A549 (cell line): Measurements from ENCODE around the gene NDUFAF2. TPM values are rescaled to one million over a fixed set of nuclear protein-coding genes. Genes with fewer than 3 reads are reported as not detected.

ENCODE experiments used
- ATAC-seq, 2 experiments: fragments of 200-7000 bp in 1 of 2; fragments of >200 bp in 1 of 2; cut with Nextera tagmentation in 1 of 2; cut with Tn5 transposase in 1 of 2; 3 replicates each; pipeline versions ENCODE4 v1.8.0 to v1.9.1; 2018 to 2020; ENCODE audit warnings: mild to moderate bottlenecking in 1 of 2, moderate library complexity in 1 of 2
- CTCF ChIA-PET: fragments of 300-600 bp; sonication (Branson Sonifier 250); formaldehyde crosslinking; extraction: SDS; loops from one replicate; lab custom pipeline; 2021; ENCODE audit warnings: antibody characterized with exemption, inconsistent platforms; lab: Yijun Ruan, JAX
- POLR2A ChIA-PET: fragments of 350-600 bp; formaldehyde crosslinking; extraction: SDS; loops from one replicate; lab custom pipeline; 2021; ENCODE audit warnings: antibody characterized with exemption, inconsistent platforms; lab: Yijun Ruan, JAX
- DNase-seq, 2 experiments: peaks; one replicate each; pipeline versions ENCODE4 v3.0.0 to v3.0.0-alpha.2; 2011 to 2016; ENCODE audit warnings: low read depth in 1 of 2, low spot score in 1 of 2
- FAIRE-seq: peaks from 2 replicates; lab custom pipeline; 2011; peaks lifted over from hg19 to GRCh38; lab: Jason Lieb, UNC
- H3K27ac ChIP-seq, 2 experiments: fragments of >200 bp; sonication (Bioruptor Twin); formaldehyde crosslinking; 3 replicates each; pipeline ENCODE4 v1.5.1; 2016 to 2017
- H3K4me1 ChIP-seq: fragments of >200 bp; sonication (Bioruptor Twin); formaldehyde crosslinking; 3 replicates; pipeline ENCODE4 v1.6.1; 2016
- H3K4me2 ChIP-seq: fragments of >200 bp; sonication (Bioruptor Twin); formaldehyde crosslinking; 3 replicates; pipeline ENCODE4 v1.6.1; 2016
- H3K4me3 ChIP-seq: fragments of >200 bp; sonication (Bioruptor Twin); formaldehyde crosslinking; 3 replicates; pipeline ENCODE4 v1.5.1; 2016
- H3K9me3 ChIP-seq: fragments of >200 bp; sonication (Bioruptor Twin); formaldehyde crosslinking; 3 replicates; pipeline ENCODE4 v1.6.1; 2016
- BHLHE40 ChIP-seq: IDR thresholded peaks from 2 replicates; pipeline ENCODE4 v1.6.1; 2012; ENCODE audit warnings: low read depth, low read length, inconsistent platforms
- CBX2 ChIP-seq: fragments of 200-600 bp; sonication (generic); IDR thresholded peaks from 2 replicates; pipeline ENCODE4 v1.6.1; 2016; ENCODE audit warnings: low read depth, mild to moderate bottlenecking, borderline replicate concordance
- CHD2 ChIP-seq: fragments of 150-350 bp; IDR thresholded peaks from 2 replicates; pipeline ENCODE4 v1.6.1; 2014; ENCODE audit warnings: low read length; ENCODE audit not compliant: partially characterized antibody
- E2F6 ChIP-seq: IDR thresholded peaks from 2 replicates; pipeline ENCODE4 v1.6.1; 2012; ENCODE audit warnings: low read depth, borderline replicate concordance
- EHMT2 ChIP-seq: fragments of 200-600 bp; sonication (generic); IDR thresholded peaks from 2 replicates; pipeline ENCODE4 v1.6.1; 2016; ENCODE audit warnings: antibody characterized with exemption, low read depth, mild to moderate bottlenecking, moderate library complexity
- EP300 ChIP-seq, 2 experiments: fragments of >200 bp; sonication (Bioruptor Twin); formaldehyde crosslinking; IDR thresholded peaks; 2 replicates in 1 of 2; 3 replicates in 1 of 2; pipeline ENCODE4 v1.6.1; 2016 to 2017
- FOXS1 ChIP-seq: fragments of 250-450 bp; sonication (Bioruptor Pico); IDR thresholded peaks from 2 replicates; pipeline ENCODE4 v1.5.0; 2020; ENCODE audit warnings: mild to moderate bottlenecking, moderate library complexity
- GATA3 ChIP-seq: IDR thresholded peaks from 2 replicates; pipeline ENCODE4 v1.6.1; 2012; ENCODE audit warnings: borderline replicate concordance
- HEYL ChIP-seq: fragments of 250-450 bp; sonication (Bioruptor Pico); IDR thresholded peaks from 2 replicates; pipeline ENCODE4 v1.8.0; 2021; ENCODE audit warnings: mild to moderate bottlenecking, moderate library complexity
- HOXA7 ChIP-seq: fragments of 250-450 bp; sonication (Bioruptor Pico); IDR thresholded peaks from 2 replicates; pipeline ENCODE4 v1.5.0; 2020; ENCODE audit warnings: mild to moderate bottlenecking, moderate library complexity
- HOXB13 ChIP-seq: fragments of 250-450 bp; sonication (Bioruptor Pico); IDR thresholded peaks from 2 replicates; pipeline ENCODE4 v1.5.0; 2020; ENCODE audit warnings: low read depth, mild to moderate bottlenecking, moderate library complexity
- KDM1A ChIP-seq: fragments of 200-600 bp; sonication (generic); IDR thresholded peaks from 2 replicates; pipeline ENCODE4 v1.6.1; 2016; ENCODE audit warnings: low read depth, mild to moderate bottlenecking
- KDM5A ChIP-seq: fragments of 200-600 bp; sonication (generic); IDR thresholded peaks from 2 replicates; pipeline ENCODE4 v1.6.1; 2016; ENCODE audit warnings: antibody characterized with exemption, mild to moderate bottlenecking
- MAFK ChIP-seq: fragments of 450-650 bp; IDR thresholded peaks from 2 replicates; pipeline ENCODE4 v1.6.1; 2014; ENCODE audit not compliant: partially characterized antibody
- MYC ChIP-seq: IDR thresholded peaks from 2 replicates; pipeline ENCODE4 v1.6.1; 2012; ENCODE audit warnings: mild to moderate bottlenecking, inconsistent platforms, low read length, improper control_type of control experiment, borderline replicate concordance
- POLR2A ChIP-seq: IDR thresholded peaks from 2 replicates; pipeline ENCODE4 v1.6.1; 2012; ENCODE audit warnings: mild to moderate bottlenecking, low read length
- RAD21 ChIP-seq, 2 experiments: fragments of >200 bp in 1 of 2; sonication (Bioruptor Twin) in 1 of 2; formaldehyde crosslinking in 1 of 2; IDR thresholded peaks in 1 of 2; conservative IDR thresholded peaks in 1 of 2; 2 replicates in 1 of 2; 3 replicates in 1 of 2; pipeline ENCODE4 v1.6.1; 2012 to 2018; ENCODE audit warnings: inconsistent platforms in 1 of 2
- RARB ChIP-seq: fragments of 250-450 bp; sonication (Bioruptor Pico); IDR thresholded peaks from 2 replicates; pipeline ENCODE4 v1.8.0; 2021; ENCODE audit warnings: mild to moderate bottlenecking, moderate library complexity
- RFX5 ChIP-seq: fragments of 450-650 bp; IDR thresholded peaks from 2 replicates; pipeline ENCODE4 v1.7.1; 2014; ENCODE audit warnings: antibody characterized with exemption, mild to moderate bottlenecking, moderate library complexity
- RNF2 ChIP-seq: fragments of 200-600 bp; sonication (generic); IDR thresholded peaks from 2 replicates; pipeline ENCODE4 v1.6.1; 2016; ENCODE audit warnings: low read depth, mild to moderate bottlenecking, antibody characterized with exemption, moderate library complexity, borderline replicate concordance
- TFCP2L1 ChIP-seq: fragments of 250-450 bp; sonication (Bioruptor Pico); IDR thresholded peaks from 2 replicates; pipeline ENCODE4 v1.5.0; 2021; ENCODE audit warnings: mild to moderate bottlenecking
- ZC3H11A ChIP-seq: fragments of 450-650 bp; IDR thresholded peaks from 2 replicates; pipeline ENCODE4 v1.6.1; 2014; ENCODE audit warnings: antibody characterized with exemption, mild to moderate bottlenecking
- ZNF302 ChIP-seq: fragments of 250-450 bp; sonication (Bioruptor Pico); IDR thresholded peaks from 2 replicates; pipeline ENCODE4 v1.9.0; 2021; ENCODE audit warnings: inconsistent platforms, mild to moderate bottlenecking, moderate library complexity
- ZSCAN20 ChIP-seq: fragments of 250-450 bp; sonication (Bioruptor Pico); IDR thresholded peaks from 2 replicates; pipeline ENCODE4 v1.8.0; 2022; ENCODE audit warnings: mild to moderate bottlenecking, moderate library complexity
- WGBS: methylation state at CpG from one replicate; pipeline ENCODE4 v1.1.6; 2017; ENCODE audit errors: missing lambda C conversion rate; 5-methylcytosine and 5-hydroxymethylcytosine counted together
- polyA plus RNA-seq, 4 experiments: library from polyadenylated mRNA; depleted of rRNA in 3 of 4; stranded (reverse); fragments of >200 nt; fragmentation: RNase III in 1 of 4; extraction: RNeasy Plus Mini Kit Qiagen cat#74134 plus additional on column Dnase treatment in 1 of 4; gene quantifications; 2 replicates in 3 of 4; 3 replicates in 1 of 4; pipeline ENCODE4 v1.2.3, GENCODE V29; 2011 to 2017
- TF ChIP-seq, protein P1 (sequence below): fragments of >200 bp; sonication (Bioruptor Twin); formaldehyde crosslinking; IDR thresholded peaks from 3 replicates; pipeline ENCODE4 v1.6.1; 2016
- TF ChIP-seq, protein P2 (sequence below): fragments of 200-600 bp; sonication (generic); IDR thresholded peaks from 2 replicates; pipeline ENCODE4 v1.6.1; 2016; ENCODE audit warnings: antibody characterized with exemption, mild to moderate bottlenecking, moderate library complexity
- TF ChIP-seq, protein P3 (sequence below): fragments of 450-650 bp; IDR thresholded peaks from 2 replicates; pipeline ENCODE4 v1.6.1; 2014; ENCODE audit warnings: antibody characterized with exemption
- TF ChIP-seq, protein P4 (sequence below): fragments of >200 bp; sonication (Bioruptor Twin); formaldehyde crosslinking; IDR thresholded peaks from 2 replicates; pipeline ENCODE4 v1.6.1; 2016
- TF ChIP-seq, protein P5 (sequence below): fragments of 150-350 bp; IDR thresholded peaks from 2 replicates; pipeline ENCODE4 v1.6.1; 2014; ENCODE audit warnings: low read depth, mild to moderate bottlenecking, low read length

Gene NDUFAF2
- polyA plus RNA-seq, 2 of the 4 experiments (the other 2 are of a cell fraction): 66.1 to 83.7 TPM

GRCh38 chr5:61160497-61160896, 215.5 kb downstream of the NDUFAF2 start:
- ATAC-seq (no peak), DNase-seq (no peak), FAIRE-seq (no peak)
- Histone ChIP-seq H3K9me3 (no peaks in the 10 kb centered on the region), H3K27ac (no peak overlapping the region), H3K4me3 (no peak overlapping the region), H3K4me2 (peak overlapping the region; percentile 82), H3K4me1 (peaks cover 16% of the 10 kb centered on the region; the same call in 2 of the 3 replicates)
- POLR2A ChIA-PET: no interaction called here
- CTCF ChIA-PET: no interaction called here
- WGBS: 90% methylated on average over 3 of the region's 3 CpGs
- TF ChIP-seq MAFK (peak; percentile 64), EHMT2 (no peak)

DNA sequence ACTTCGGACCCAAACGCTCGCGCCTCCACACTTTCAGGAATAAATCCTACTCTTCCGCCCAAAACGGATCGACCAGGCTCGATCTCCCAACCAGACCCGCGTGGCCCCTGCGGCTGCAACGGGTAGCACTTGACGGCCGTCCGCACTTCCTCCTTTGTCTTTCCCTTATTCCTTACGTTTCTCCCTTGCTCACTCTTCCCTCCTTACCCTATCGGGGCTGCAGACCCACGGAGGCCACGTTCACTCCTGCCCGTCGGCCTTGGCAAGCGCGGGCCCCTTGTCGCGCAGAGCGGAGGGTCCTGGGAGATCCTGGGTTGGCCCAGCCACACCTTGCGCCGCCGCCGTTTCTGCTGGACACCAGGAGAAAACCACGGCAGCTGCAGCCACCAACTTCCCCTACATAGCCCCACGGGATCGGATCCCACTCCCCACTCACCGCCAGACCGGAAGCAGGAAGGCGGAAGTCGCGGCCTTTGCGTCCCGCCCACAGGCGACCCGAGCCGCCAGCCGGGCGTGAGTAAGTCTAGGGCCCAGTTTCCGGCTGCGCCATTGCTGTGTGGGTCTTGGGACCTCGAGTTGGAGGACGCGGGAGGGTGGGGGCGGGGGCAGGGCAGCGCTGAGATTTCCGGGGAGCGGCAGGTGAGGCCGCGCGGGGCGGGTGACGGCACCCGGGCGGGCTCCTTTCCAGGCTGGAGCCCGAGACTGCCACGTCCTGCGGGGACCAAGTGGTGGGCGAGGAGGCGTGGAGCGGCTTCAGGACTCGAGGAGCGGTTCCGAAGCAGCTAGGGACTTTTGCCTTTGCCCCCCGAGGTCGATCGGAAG, 217.2 kb downstream of the NDUFAF2 start, which contains the start of gene SMIM15:
Gene SMIM15, minus strand, starts transcription at position 459 of the 822 bp plus-strand sequence. CDS start 2,297 bp downstream, outside the sequence.
- Histone ChIP-seq H3K9me3 (no peaks in the 10 kb centered on the region), H3K4me1 (peaks cover 16% of the 10 kb centered on the region; the same call in 2 of the 3 replicates), H3K4me2 (peak within 1 kb of the TSS; percentile 82), H3K27ac (peak within 1 kb of the TSS; percentile 95), H3K4me3 (peak within 1 kb of the TSS; percentile 78)
- FAIRE-seq (no peak), DNase-seq (peak; percentile 92 to 94), ATAC-seq (peak; percentile 97)
- ChIA-PET CTCF (interaction anchor here (2.3 kb wide), 1 partner anchor 169 kb away, joined by 8 read pairs; the partner anchor contains the start of gene ZSWIM6), POLR2A (interaction anchor here (1.0 to 2.0 kb wide), 2 partner anchors 141 to 169 kb away, joined by 8 to 9 read pairs; partner anchors contain the start of gene ZSWIM6)
- 2% methylated on average over 52 of the region's 73 CpGs for WGBS
- no peak for TF ChIP-seq KDM1A
- no peak for TF ChIP-seq BHLHE40
- peak; percentile 73 for TF ChIP-seq POLR2A
- no peak for TF ChIP-seq ZC3H11A
- 0 out of 2 replicates have a peak, but pooled peaks have one; percentile 35 for TF ChIP-seq RFX5
- TF ChIP-seq, protein P1, sequence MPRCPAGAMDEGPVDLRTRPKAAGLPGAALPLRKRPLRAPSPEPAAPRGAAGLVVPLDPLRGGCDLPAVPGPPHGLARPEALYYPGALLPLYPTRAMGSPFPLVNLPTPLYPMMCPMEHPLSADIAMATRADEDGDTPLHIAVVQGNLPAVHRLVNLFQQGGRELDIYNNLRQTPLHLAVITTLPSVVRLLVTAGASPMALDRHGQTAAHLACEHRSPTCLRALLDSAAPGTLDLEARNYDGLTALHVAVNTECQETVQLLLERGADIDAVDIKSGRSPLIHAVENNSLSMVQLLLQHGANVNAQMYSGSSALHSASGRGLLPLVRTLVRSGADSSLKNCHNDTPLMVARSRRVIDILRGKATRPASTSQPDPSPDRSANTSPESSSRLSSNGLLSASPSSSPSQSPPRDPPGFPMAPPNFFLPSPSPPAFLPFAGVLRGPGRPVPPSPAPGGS: peak; percentile 76; the same call in 1 of the 3 replicates
- peak; percentile 75; the same call in 1 of the 2 replicates for TF ChIP-seq TFCP2L1
- TF ChIP-seq, protein P2, sequence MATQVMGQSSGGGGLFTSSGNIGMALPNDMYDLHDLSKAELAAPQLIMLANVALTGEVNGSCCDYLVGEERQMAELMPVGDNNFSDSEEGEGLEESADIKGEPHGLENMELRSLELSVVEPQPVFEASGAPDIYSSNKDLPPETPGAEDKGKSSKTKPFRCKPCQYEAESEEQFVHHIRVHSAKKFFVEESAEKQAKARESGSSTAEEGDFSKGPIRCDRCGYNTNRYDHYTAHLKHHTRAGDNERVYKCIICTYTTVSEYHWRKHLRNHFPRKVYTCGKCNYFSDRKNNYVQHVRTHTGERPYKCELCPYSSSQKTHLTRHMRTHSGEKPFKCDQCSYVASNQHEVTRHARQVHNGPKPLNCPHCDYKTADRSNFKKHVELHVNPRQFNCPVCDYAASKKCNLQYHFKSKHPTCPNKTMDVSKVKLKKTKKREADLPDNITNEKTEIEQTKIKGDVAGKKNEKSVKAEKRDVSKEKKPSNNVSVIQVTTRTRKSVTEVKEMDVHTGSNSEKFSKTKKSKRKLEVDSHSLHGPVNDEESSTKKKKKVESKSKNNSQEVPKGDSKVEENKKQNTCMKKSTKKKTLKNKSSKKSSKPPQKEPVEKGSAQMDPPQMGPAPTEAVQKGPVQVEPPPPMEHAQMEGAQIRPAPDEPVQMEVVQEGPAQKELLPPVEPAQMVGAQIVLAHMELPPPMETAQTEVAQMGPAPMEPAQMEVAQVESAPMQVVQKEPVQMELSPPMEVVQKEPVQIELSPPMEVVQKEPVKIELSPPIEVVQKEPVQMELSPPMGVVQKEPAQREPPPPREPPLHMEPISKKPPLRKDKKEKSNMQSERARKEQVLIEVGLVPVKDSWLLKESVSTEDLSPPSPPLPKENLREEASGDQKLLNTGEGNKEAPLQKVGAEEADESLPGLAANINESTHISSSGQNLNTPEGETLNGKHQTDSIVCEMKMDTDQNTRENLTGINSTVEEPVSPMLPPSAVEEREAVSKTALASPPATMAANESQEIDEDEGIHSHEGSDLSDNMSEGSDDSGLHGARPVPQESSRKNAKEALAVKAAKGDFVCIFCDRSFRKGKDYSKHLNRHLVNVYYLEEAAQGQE: no peak
- no peak for TF ChIP-seq ZNF302 (CRISPR knock-in tag)
- peak; percentile 32; the same call in 1 of the 2 replicates for TF ChIP-seq KDM5A
- TF ChIP-seq MYC: 0 out of 2 replicates have a peak, but pooled peaks have one; percentile 39
- no peak for TF ChIP-seq RARB (CRISPR knock-in tag)
- no peak for TF ChIP-seq RNF2
- no peak for TF ChIP-seq HEYL (CRISPR knock-in tag)
- TF ChIP-seq GATA3: no peak
- TF ChIP-seq, protein P3, sequence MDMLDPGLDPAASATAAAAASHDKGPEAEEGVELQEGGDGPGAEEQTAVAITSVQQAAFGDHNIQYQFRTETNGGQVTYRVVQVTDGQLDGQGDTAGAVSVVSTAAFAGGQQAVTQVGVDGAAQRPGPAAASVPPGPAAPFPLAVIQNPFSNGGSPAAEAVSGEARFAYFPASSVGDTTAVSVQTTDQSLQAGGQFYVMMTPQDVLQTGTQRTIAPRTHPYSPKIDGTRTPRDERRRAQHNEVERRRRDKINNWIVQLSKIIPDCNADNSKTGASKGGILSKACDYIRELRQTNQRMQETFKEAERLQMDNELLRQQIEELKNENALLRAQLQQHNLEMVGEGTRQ: no peak
- no peak for TF ChIP-seq RAD21 (conservative IDR thresholded peaks at IDR 0.05 in 1 of 2, IDR thresholded peaks at IDR 0.05 in 1 of 2)
- no peak for TF ChIP-seq CHD2
- TF ChIP-seq FOXS1: no peak
- TF ChIP-seq CBX2: no peak
- no peak for TF ChIP-seq HOXB13 (CRISPR knock-in tag)
- TF ChIP-seq E2F6: peak; percentile 81
- TF ChIP-seq ZSCAN20 (CRISPR knock-in tag): no peak
- TF ChIP-seq, protein P4, sequence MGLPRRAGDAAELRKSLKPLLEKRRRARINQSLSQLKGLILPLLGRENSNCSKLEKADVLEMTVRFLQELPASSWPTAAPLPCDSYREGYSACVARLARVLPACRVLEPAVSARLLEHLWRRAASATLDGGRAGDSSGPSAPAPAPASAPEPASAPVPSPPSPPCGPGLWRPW: no peak
- TF ChIP-seq, protein P5, sequence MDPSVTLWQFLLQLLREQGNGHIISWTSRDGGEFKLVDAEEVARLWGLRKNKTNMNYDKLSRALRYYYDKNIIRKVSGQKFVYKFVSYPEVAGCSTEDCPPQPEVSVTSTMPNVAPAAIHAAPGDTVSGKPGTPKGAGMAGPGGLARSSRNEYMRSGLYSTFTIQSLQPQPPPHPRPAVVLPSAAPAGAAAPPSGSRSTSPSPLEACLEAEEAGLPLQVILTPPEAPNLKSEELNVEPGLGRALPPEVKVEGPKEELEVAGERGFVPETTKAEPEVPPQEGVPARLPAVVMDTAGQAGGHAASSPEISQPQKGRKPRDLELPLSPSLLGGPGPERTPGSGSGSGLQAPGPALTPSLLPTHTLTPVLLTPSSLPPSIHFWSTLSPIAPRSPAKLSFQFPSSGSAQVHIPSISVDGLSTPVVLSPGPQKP: no peak
- no peak for TF ChIP-seq HOXA7 (CRISPR knock-in tag)
- TF ChIP-seq EP300 (IDR thresholded peaks at IDR 0.05): peak in 1 of 2 experiments; percentile 18; a peak in 1 of 5 replicates
